Suprapubic skin (tissue), 4 donors: ENCODE data around the gene IVL.

Experiments used
- CTCF ChIP-seq, 2 donors: fragments of 200-600 bp in 1 of 2; fragments of 450-650 bp in 1 of 2; sonication (generic) in 1 of 2; IDR thresholded peaks; one replicate each; pipeline ENCODE4 v1.5.1; 2016 to 2019; ENCODE audit warnings: antibody characterized with exemption in 2 of 2, mild to moderate bottlenecking in 1 of 2, moderate library complexity in 1 of 2
- POLR2A ChIP-seq, 2 donors: fragments of 450-650 bp; IDR thresholded peaks; one replicate each; pipeline ENCODE4 v1.6.1; 2017; ENCODE audit warnings: antibody characterized with exemption in 2 of 2, mild to moderate bottlenecking in 2 of 2, moderate library complexity in 2 of 2
- POLR2AphosphoS5 ChIP-seq, 3 donors: sonication (generic); formaldehyde crosslinking; IDR thresholded peaks; one replicate each; pipeline ENCODE4 v1.6.1; 2017; ENCODE audit warnings: antibody characterized with exemption in 3 of 3

- TF ChIP-seq CTCF (IDR thresholded peaks at IDR 0.05) (no peak), POLR2A (IDR thresholded peaks at IDR 0.05) (no peak), POLR2AphosphoS5 (IDR thresholded peaks at IDR 0.05) (no peak)
Measured at GRCh38 chr1:152864443-152864842, 43.9 kb upstream of the IVL start.
